Activated T-helper 17 cell treated with anti-CD3 and anti-CD28 coated beads, Interleukin-2, amount 50 U/mL, for 72 hours (primary cell): ENCODE results near the gene EHMT1. TPM values are rescaled to one million over a fixed set of nuclear protein-coding genes. Genes with fewer than 3 reads are reported as not detected.

Source experiments
- ATAC-seq: fragments of 150-1000 bp; cut with Tn5 transposase; replicated peaks from 2 replicates; pipeline ENCODE4 v1.10.0; 2021; ENCODE audit warnings: mild to moderate bottlenecking, moderate library complexity
- H3K27ac Mint-ChIP-seq: one replicate; pipeline ENCODE4 v1.8.0; 2022; ENCODE audit warnings: mixed read lengths
- H3K27me3 Mint-ChIP-seq: one replicate; pipeline ENCODE4 v1.8.0; 2022; ENCODE audit warnings: mixed read lengths
- H3K36me3 Mint-ChIP-seq: one replicate; pipeline ENCODE4 v1.8.0; 2022; ENCODE audit warnings: low read depth, mild to moderate bottlenecking, mixed read lengths
- H3K4me1 Mint-ChIP-seq: one replicate; pipeline ENCODE4 v1.8.0; 2022; ENCODE audit warnings: mixed read lengths
- H3K4me3 Mint-ChIP-seq: one replicate; pipeline ENCODE4 v1.8.0; 2022; ENCODE audit warnings: mild to moderate bottlenecking, mixed read lengths
- H3K9me3 Mint-ChIP-seq: one replicate; pipeline ENCODE4 v1.8.0; 2022; ENCODE audit warnings: mixed read lengths
- total RNA-seq, 2 donors: library from RNA; stranded (reverse); gene quantifications; one replicate each; pipeline ENCODE4 v1.2.3, GENCODE V29; 2022

Gene EHMT1
- total RNA-seq, 2 donors from 2014 or later = 77.2 to 77.8 TPM

DNA sequence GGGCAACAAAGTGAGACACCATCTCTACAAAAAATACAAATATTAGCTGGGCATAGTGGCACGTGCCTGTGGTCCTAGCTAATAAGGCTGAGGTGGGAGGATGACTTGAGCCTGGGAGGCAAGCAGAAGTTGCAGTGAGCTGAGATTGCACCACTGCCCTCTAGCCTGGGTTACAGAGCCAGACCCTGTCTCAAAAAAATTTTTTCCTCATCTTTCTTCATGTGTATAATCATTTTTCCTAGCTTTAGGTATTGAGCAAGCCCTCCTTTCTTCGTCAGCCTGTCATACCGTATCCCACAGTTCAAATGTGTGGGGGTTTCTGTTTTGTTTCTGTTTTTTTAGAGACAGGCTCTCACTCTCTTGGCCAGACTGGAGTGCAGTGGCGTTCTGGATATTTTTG lies 41.3 kb downstream of the EHMT1 start:
- H3K4me3 Mint-ChIP-seq = no peak overlapping the region
- H3K27me3 Mint-ChIP-seq = no peaks in the 10 kb centered on the region
- no peak for ATAC-seq
- peak overlapping the region; percentile 50 for H3K27ac Mint-ChIP-seq
- H3K4me1 Mint-ChIP-seq = peaks cover 19% of the 10 kb centered on the region
- H3K36me3 Mint-ChIP-seq = peaks cover 32% of the 10 kb centered on the region
- no peaks in the 10 kb centered on the region for H3K9me3 Mint-ChIP-seq

DNA sequence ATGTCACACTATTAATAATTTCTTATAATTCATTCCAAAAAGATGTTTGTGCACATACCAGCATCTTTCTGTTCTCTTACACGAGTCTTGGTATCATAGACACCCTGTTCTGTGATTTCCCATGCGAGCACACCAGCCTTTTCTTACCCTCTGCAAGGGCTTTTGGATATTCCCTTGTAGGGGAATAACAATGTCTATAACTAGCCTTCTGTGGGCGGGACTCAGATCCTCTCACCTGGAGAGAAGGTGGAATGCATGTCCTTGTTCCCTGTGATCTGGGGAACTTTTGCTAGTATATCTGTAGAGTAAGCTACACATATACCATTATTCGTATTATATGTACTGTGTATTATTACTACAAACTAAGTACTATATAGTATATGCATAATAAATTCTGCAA lies 44.8 kb downstream of the EHMT1 start:
- no peak for ATAC-seq
- Mint-ChIP-seq H3K27ac (peak overlapping the region; percentile 8), H3K9me3 (no peaks in the 10 kb centered on the region)

DNA sequence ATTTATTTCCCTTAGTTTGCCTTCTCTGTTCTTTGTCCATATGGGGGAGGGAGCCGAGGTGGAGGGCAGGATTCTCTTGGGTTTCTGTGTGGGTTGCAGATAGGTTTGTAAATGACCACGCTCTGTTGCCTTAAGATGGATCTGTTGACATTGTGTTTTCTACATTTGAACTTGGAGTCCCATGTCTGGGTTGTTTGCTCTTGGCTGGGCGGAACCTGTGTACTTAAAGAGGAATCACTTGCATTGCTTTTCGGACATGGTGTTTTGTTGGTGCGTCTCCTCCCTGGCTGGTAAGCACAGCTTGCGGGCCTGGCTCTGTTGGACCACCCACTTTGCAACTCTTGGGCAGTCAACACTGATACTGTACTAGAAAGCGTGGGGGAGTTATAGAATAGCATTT lies 45.9 kb downstream of the EHMT1 start:
- Mint-ChIP-seq H3K36me3 (peaks cover 46% of the 10 kb centered on the region), H3K27me3 (no peaks in the 10 kb centered on the region), H3K4me3 (no peak overlapping the region), H3K27ac (peak overlapping the region; percentile 31), H3K9me3 (no peaks in the 10 kb centered on the region), H3K4me1 (peaks cover 19% of the 10 kb centered on the region)
- ATAC-seq = no peak

More for the DNA sequence above, 44.8 kb downstream of the EHMT1 start:
- Mint-ChIP-seq H3K27me3 (no peaks in the 10 kb centered on the region), H3K4me1 (peaks cover 11% of the 10 kb centered on the region), H3K36me3 (peaks cover 35% of the 10 kb centered on the region), H3K4me3 (no peak overlapping the region)

DNA sequence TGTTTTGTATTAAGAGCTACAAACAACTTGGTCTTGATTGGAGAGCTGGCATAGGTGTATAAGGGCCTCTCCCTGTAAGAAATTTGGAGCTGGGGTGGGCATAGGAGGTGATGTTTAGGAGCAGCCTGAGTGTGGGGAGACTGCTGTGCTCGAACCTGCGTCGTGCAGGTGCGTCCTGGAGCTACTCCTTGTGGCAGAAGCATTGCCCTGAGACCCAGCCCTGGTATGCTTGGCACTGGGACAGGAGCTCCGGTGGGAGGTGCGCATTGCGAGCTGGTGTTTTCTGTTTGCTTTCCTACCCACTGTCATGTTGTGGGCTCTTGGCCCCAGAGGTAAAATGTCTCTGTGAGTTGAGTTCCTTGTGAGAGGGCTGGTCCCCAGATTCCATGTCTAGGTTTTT lies 46.4 kb downstream of the EHMT1 start:
- no peaks in the 10 kb centered on the region for H3K27me3 Mint-ChIP-seq
- H3K36me3 Mint-ChIP-seq = peaks cover 46% of the 10 kb centered on the region
- no peaks in the 10 kb centered on the region for H3K9me3 Mint-ChIP-seq
- peaks cover 23% of the 10 kb centered on the region for H3K4me1 Mint-ChIP-seq
- H3K4me3 Mint-ChIP-seq = no peak overlapping the region
- H3K27ac Mint-ChIP-seq = peak overlapping the region; percentile 31
- no peak for ATAC-seq

DNA sequence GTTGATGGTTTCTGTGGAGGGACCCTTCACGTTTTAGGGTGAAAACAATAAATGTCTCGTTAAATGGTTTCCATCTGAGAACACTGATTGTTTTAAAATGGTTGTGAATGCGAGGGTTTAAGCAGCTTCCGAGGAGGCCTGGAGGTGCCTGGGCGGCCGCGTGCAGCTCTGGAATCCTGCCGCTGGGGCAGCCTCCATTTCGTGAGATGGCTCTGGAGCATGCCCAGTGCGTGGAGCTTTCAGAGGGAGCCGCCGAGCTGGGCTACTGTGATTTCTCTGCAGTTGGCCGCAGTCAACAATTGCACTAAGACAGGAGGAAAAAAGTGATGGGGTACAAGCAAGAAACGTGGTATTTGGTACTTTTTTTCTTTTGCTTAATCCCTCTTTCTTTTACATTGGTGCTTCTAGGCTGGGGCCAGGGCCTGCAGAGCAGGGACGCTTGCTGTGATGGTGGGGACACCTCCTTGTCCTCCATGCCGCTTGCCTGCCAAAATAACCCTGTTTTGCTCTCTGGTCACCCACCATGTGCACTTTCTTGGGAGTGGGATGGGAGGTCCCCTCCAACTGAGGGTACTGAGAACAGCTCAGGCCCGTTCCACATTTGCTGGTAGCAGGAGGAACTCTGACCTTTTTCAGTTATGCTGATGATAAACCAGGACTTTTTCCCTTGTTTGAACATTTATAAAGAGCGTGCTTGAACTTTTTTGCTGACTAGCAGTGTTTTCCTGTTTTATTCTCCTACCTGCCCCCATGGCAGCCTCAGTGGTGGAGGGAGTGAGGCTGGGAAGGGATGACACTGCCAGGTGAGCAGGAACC lies 47.1 kb downstream of the EHMT1 start:
- Mint-ChIP-seq H3K27me3 (no peaks in the 10 kb centered on the region), H3K4me1 (peaks cover 27% of the 10 kb centered on the region), H3K9me3 (no peaks in the 10 kb centered on the region), H3K27ac (no peak overlapping the region), H3K4me3 (no peak overlapping the region), H3K36me3 (peaks cover 44% of the 10 kb centered on the region)
- no peak for ATAC-seq

DNA sequence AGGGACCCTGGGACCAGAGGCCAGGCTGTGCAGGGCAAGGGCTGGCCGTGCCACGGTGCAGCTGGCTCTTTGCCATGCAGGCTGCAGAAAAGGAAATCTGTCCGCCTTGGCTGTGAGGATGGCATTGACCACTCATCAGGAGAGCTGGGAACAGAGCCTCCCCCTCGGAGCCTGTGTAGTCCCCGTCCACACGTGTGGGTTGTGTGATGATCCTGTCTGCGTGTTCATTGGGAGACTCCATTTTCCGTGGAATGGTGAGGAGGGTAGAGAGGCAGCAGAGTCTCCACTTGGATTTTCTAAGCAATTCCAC lies 47.7 kb downstream of the EHMT1 start:
- Mint-ChIP-seq H3K9me3 (no peaks in the 10 kb centered on the region), H3K27me3 (no peaks in the 10 kb centered on the region), H3K27ac (no peak overlapping the region), H3K4me1 (peaks cover 27% of the 10 kb centered on the region), H3K4me3 (no peak overlapping the region), H3K36me3 (peaks cover 44% of the 10 kb centered on the region)
- no peak for ATAC-seq

- Mint-ChIP-seq H3K27me3 (no peaks in the 10 kb centered on the region), H3K27ac (peak overlapping the region; percentile 36), H3K4me1 (peaks cover 27% of the 10 kb centered on the region), H3K9me3 (no peaks in the 10 kb centered on the region), H3K36me3 (peaks cover 44% of the 10 kb centered on the region), H3K4me3 (no peak overlapping the region)
- ATAC-seq = no peak
These were observed 48.3 kb downstream of the EHMT1 start for GRCh38 chr9:137666955-137667670.

DNA sequence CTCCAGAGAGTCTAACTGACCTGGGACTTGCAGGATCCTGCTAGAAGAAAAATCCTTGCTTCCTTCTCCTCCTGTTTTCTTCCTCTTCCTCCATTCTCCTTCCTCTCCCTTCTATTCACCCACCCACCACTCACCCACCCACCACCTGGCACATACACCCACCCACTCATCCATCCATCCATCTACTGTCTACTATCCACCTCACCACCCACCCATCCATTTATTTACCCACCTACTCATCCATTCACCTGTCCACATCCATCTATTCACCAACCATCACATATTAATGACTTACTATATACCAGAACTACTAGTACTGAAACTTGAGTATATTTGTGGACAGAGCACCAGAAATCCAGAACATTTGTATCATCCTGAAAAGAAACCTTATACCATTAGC lies 49.4 kb downstream of the EHMT1 start:
- no peak for ATAC-seq
- Mint-ChIP-seq H3K4me1 (peaks cover 29% of the 10 kb centered on the region), H3K36me3 (peaks cover 44% of the 10 kb centered on the region), H3K27me3 (no peaks in the 10 kb centered on the region), H3K4me3 (no peak overlapping the region), H3K9me3 (no peaks in the 10 kb centered on the region), H3K27ac (peak overlapping the region; percentile 36)

GRCh38 chr9:137669261-137669672 lies 50.5 kb downstream of the EHMT1 start:
- no peak overlapping the region for H3K27ac Mint-ChIP-seq
- ATAC-seq = no peak
- H3K27me3 Mint-ChIP-seq = no peaks in the 10 kb centered on the region
- H3K9me3 Mint-ChIP-seq = no peaks in the 10 kb centered on the region
- H3K36me3 Mint-ChIP-seq = peaks cover 38% of the 10 kb centered on the region
- no peak overlapping the region for H3K4me3 Mint-ChIP-seq
- peaks cover 29% of the 10 kb centered on the region for H3K4me1 Mint-ChIP-seq

GRCh38 chr9:137670391-137671195 lies 51.8 kb downstream of the EHMT1 start:
- no peak overlapping the region for H3K4me3 Mint-ChIP-seq
- H3K36me3 Mint-ChIP-seq = peaks cover 28% of the 10 kb centered on the region
- no peak for ATAC-seq
- peaks cover 29% of the 10 kb centered on the region for H3K4me1 Mint-ChIP-seq
- peak overlapping the region; percentile 19 for H3K27ac Mint-ChIP-seq
- no peaks in the 10 kb centered on the region for H3K27me3 Mint-ChIP-seq
- H3K9me3 Mint-ChIP-seq = no peaks in the 10 kb centered on the region

GRCh38 chr9:137671196-137671538 lies 52.4 kb downstream of the EHMT1 start:
- H3K9me3 Mint-ChIP-seq = no peaks in the 10 kb centered on the region
- H3K4me1 Mint-ChIP-seq = peaks cover 29% of the 10 kb centered on the region
- H3K27me3 Mint-ChIP-seq = no peaks in the 10 kb centered on the region
- peaks cover 24% of the 10 kb centered on the region for H3K36me3 Mint-ChIP-seq
- peak overlapping the region; percentile 19 for H3K27ac Mint-ChIP-seq
- ATAC-seq = no peak
- no peak overlapping the region for H3K4me3 Mint-ChIP-seq

DNA sequence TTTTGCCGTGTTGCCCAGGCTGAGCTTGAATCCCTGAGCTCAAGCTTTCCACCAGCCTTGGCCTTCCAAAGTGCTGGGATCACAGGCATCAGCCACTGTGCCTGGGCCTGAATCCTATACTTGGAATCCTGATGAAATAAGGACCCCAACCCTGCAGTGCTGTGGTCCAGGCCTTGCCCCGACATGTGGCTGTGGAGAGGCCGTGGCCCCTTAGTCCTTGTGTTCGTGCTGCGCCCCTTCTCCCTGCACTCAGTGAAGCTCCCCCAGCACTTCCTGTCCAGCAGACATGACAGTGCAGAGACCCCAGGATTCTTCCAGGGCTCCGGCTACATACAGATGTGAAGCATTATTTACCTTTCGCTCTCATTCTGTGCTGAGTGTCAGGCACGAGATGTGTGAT lies 52.9 kb downstream of the EHMT1 start:
- no peaks in the 10 kb centered on the region for H3K27me3 Mint-ChIP-seq
- no peak for ATAC-seq
- no peaks in the 10 kb centered on the region for H3K9me3 Mint-ChIP-seq
- H3K36me3 Mint-ChIP-seq = peaks cover 24% of the 10 kb centered on the region
- H3K27ac Mint-ChIP-seq = no peak overlapping the region
- no peak overlapping the region for H3K4me3 Mint-ChIP-seq
- peaks cover 29% of the 10 kb centered on the region for H3K4me1 Mint-ChIP-seq

DNA sequence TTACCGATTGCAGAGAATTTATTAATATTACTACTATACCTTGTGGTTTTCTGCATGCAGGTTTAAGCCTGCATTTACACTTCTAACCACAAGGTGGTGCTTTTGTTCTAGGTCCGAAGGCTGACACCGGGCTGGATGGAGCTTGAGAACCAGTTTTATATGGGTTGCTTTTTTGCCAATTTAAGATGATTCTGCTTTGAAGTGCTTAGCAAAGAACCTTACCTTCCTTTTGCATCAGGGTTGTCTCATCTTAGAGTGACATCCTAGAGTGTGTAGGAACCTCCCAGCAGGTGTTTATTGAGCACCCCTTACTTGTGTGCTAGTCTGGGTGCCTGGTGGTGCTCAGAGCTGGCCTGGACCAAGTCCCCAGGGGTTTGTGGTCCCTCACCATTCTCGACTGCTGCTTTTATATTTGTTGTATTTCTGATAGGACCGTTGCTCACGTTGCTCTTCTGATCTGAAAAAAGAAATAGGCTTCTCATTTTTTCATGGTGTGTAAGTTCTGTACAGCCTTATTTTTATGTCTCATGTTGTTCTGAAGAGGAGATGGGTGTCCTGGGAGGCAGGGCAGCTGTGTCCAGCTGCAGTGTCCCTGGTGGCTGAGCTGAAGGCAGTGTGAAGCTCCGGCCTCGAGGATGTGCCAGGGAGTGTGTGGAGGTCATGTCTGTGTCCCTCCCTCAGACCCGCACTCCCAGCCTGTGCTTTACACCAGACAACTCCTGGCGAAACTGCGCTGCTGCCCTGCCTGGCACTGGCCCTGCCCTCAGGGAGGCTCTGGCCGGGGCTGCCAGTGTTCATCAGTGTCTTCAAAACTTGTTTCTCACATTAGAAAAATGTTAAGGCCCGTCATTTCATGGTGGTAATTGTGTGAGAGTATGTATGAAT lies 54.3 kb downstream of the EHMT1 start:
- Mint-ChIP-seq H3K4me3 (no peak overlapping the region), H3K27ac (peak overlapping the region; percentile 75), H3K9me3 (no peaks in the 10 kb centered on the region), H3K4me1 (peaks cover 28% of the 10 kb centered on the region), H3K36me3 (peaks cover 33% of the 10 kb centered on the region), H3K27me3 (no peaks in the 10 kb centered on the region)
- ATAC-seq = peak; percentile 72

DNA sequence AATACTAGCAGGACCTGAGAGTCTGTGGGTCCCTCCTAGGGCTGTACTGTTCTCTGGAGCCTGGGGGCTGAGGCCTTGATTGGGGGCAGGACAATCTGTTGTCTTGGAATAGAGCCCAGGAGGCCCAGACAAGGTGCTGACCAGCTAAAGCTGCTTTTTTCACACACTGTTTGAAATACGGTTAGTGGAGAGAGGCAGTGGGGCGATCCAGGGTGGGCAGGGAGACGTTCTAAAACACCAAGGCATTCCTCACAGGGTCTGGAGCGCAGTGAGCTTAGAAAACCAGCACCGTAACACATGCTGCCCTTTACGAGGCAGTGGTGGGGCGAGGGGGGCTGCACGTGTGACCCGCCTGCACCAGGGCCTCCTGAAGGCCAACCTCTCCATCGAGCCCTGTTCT lies 55.1 kb downstream of the EHMT1 start:
- no peaks in the 10 kb centered on the region for H3K27me3 Mint-ChIP-seq
- peak overlapping the region; percentile 75 for H3K27ac Mint-ChIP-seq

More for the DNA sequence above, 55.1 kb downstream of the EHMT1 start:
- no peak for ATAC-seq
- Mint-ChIP-seq H3K4me3 (no peak overlapping the region), H3K4me1 (peaks cover 27% of the 10 kb centered on the region), H3K9me3 (no peaks in the 10 kb centered on the region), H3K36me3 (peaks cover 30% of the 10 kb centered on the region)
